A673 (cell line): Measurements from ENCODE around the gene CDC42BPB.

ENCODE experiments used
- EZH2 ChIP-seq: fragments of 200-600 bp; sonication (generic); IDR thresholded peaks from 2 replicates; pipeline ENCODE4 v1.6.1; 2017; ENCODE audit warnings: borderline replicate concordance, low read depth, mild to moderate bottlenecking, mixed read lengths, antibody characterized with exemption, low read length; ENCODE audit not compliant: poor library complexity, severe bottlenecking
- TF ChIP-seq, protein P1 (sequence below): fragments of 300-800, 200-600 bp; sonication (generic); conservative IDR thresholded peaks from 2 replicates; pipeline ENCODE4 v1.5.1; 2017; ENCODE audit warnings: low read depth, mild to moderate bottlenecking, antibody characterized with exemption, low read length, moderate library complexity, mixed read lengths

GRCh38 chr14:102898298-102898697, 159.1 kb downstream of the CDC42BPB start:
- TF ChIP-seq, protein P1, sequence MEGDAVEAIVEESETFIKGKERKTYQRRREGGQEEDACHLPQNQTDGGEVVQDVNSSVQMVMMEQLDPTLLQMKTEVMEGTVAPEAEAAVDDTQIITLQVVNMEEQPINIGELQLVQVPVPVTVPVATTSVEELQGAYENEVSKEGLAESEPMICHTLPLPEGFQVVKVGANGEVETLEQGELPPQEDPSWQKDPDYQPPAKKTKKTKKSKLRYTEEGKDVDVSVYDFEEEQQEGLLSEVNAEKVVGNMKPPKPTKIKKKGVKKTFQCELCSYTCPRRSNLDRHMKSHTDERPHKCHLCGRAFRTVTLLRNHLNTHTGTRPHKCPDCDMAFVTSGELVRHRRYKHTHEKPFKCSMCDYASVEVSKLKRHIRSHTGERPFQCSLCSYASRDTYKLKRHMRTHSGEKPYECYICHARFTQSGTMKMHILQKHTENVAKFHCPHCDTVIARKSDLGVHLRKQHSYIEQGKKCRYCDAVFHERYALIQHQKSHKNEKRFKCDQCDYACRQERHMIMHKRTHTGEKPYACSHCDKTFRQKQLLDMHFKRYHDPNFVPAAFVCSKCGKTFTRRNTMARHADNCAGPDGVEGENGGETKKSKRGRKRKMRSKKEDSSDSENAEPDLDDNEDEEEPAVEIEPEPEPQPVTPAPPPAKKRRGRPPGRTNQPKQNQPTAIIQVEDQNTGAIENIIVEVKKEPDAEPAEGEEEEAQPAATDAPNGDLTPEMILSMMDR, result no peak
- TF ChIP-seq EZH2, result no peak
